Measurements from ENCODE around the gene CARS2. TPM values are rescaled to one million over a fixed set of nuclear protein-coding genes. Genes with fewer than 3 reads are reported as not detected.
"Not testable (repeated sequence)": the region's sequence is repeated elsewhere in the genome, so short reads cannot be mapped to it uniquely, and the experiment has no call there.

CARS2 gene
- total RNA-seq, 1 donor from 2014 or later: 101 TPM

DNA sequence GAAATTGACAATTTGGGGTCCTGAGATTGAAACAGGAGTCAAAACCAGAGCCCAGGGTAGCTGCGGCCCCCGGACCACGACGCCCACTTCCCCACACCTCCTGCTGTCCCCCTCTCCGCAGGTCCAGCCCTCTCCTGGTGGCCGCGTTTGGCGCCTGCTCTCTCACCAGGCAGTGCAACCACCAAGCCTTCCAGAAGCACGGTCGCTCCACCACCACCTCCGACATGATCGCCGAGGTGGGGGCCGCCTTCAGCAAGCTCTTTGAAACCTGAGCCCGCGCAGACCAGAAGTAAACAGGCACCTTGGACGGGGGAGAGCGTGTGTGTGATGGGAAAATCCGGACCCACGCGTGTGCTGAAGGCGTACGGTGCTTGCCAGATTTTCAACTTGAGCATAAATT is 67.7 kb downstream of the CARS2 start:
- H3K27ac Mint-ChIP-seq: no peak overlapping the region
- peaks cover 42% of the 10 kb centered on the region for H3K36me3 Mint-ChIP-seq (ENCODE audit: low read depth)
- H3K27me3 Mint-ChIP-seq: no peaks in the 10 kb centered on the region
- H3K4me3 Mint-ChIP-seq: no peak overlapping the region
- no peak for DNase-seq
- H3K9me3 Mint-ChIP-seq: no peaks in the 10 kb centered on the region
- no peaks in the 10 kb centered on the region for H3K4me1 Mint-ChIP-seq
- intact Hi-C loops (cut with micrococcal nuclease): no loop called here

DNA sequence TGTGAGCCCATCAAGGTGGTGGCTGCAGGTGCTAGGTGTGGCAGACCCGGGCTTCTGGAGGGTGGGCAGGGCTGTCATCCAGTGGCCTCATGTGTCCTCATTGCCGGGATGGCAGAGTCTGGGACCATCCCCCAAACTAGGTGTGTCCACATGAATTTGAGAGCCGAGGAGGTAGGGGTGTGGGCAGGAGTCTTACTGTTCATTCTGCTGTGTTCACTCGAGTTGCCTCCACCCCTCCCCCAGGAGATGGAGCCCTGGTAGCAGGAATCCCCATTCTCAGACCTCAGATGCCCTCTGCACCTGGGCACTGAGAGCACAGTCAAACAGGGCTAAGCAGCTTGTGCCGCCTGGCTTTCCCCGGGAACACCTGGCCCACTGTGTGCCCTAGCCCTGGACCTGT is 68.2 kb downstream of the CARS2 start:
- H3K27me3 Mint-ChIP-seq: no peaks in the 10 kb centered on the region
- no peak overlapping the region for H3K27ac Mint-ChIP-seq
- H3K36me3 Mint-ChIP-seq (ENCODE audit: low read depth): peaks cover 37% of the 10 kb centered on the region
- DNase-seq: no peak
- H3K4me1 Mint-ChIP-seq: no peaks in the 10 kb centered on the region
- H3K9me3 Mint-ChIP-seq: no peaks in the 10 kb centered on the region
- no peak overlapping the region for H3K4me3 Mint-ChIP-seq
- intact Hi-C loops (cut with micrococcal nuclease): no loop called here

DNA sequence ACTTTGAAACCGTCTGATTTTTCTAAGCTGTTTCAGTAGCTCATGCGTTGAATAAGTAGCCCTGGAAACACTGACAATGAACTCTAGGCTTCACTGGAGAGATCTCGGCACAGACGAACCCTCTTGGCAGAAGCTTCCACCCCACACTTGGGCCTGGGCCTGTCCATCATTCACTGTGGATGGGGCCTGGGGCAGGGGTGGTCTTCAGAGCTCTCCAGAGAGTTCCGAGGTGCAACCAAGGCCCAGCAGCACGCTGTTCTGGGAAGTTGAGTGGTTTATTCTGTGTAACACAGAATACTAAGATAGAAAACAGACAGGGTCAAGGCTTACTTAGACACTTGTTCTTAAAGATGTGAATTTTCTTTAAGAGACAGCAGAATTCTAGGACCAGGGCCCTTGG is 68.6 kb downstream of the CARS2 start:
- intact Hi-C loops (cut with micrococcal nuclease): no loop called here
- Mint-ChIP-seq H3K27me3 (no peaks in the 10 kb centered on the region), H3K4me3 (no peak overlapping the region), H3K36me3 (ENCODE audit: low read depth) (peaks cover 38% of the 10 kb centered on the region), H3K27ac (no peak overlapping the region), H3K4me1 (no peaks in the 10 kb centered on the region), H3K9me3 (no peaks in the 10 kb centered on the region)
- no peak for DNase-seq

DNA sequence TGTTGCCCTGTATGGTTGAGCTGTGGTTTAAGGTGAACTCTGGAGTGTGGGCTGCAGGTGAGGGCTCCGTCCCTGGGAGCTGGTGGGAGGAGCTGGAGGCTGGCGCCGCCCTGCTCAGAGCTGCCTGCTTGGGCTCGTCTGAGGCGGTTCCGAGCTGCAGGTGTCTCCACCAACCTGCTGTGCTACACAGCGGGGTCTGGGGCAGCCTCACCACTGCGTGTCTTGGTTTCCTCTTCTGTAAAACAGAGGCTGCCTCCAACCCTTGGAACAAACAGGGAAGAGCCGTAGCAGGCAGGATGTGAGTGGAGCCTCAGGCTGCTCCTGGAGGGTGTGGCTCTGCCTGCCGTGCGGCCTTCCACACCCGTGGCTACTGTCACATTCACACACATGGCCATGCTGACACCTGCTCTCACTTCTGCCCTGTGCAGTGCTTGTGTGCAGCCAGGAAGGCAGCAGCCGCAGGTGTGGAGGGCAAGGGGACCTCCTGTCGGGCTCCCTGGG is 69.2 kb downstream of the CARS2 start:
- H3K27me3 Mint-ChIP-seq: no peaks in the 10 kb centered on the region
- H3K4me1 Mint-ChIP-seq: no peaks in the 10 kb centered on the region
- DNase-seq: no peak
- peaks cover 41% of the 10 kb centered on the region for H3K36me3 Mint-ChIP-seq (ENCODE audit: low read depth)
- H3K9me3 Mint-ChIP-seq: no peaks in the 10 kb centered on the region
- intact Hi-C loops (cut with micrococcal nuclease): no loop called here
- no peak overlapping the region for H3K27ac Mint-ChIP-seq
- no peak overlapping the region for H3K4me3 Mint-ChIP-seq

DNA sequence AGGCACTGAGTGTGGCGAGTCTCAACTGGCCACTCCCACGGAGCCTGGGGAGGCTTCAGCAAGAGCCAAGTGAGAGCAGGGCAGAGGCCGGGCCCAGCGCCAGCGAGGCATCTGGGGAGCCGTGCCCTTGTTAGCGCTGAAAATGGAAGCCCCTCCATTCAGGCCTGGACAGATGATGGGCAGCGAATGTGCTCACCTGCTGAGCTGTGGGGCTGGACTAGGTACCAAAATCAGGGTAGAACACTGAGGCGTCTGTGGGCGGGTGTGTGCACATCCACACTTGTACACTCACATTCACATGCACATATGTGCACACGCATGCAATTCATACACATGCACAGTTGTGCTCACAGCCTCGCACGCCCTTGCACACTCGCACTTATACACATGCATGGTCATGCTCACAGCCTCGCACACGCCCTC is 69.9 kb downstream of the CARS2 start:
- Mint-ChIP-seq H3K27ac (no peak overlapping the region), H3K9me3 (no peaks in the 10 kb centered on the region), H3K36me3 (ENCODE audit: low read depth) (peaks cover 41% of the 10 kb centered on the region), H3K27me3 (no peaks in the 10 kb centered on the region), H3K4me3 (no peak overlapping the region), H3K4me1 (no peaks in the 10 kb centered on the region)
- DNase-seq: no peak
- intact Hi-C loops (cut with micrococcal nuclease): no loop called here

DNA sequence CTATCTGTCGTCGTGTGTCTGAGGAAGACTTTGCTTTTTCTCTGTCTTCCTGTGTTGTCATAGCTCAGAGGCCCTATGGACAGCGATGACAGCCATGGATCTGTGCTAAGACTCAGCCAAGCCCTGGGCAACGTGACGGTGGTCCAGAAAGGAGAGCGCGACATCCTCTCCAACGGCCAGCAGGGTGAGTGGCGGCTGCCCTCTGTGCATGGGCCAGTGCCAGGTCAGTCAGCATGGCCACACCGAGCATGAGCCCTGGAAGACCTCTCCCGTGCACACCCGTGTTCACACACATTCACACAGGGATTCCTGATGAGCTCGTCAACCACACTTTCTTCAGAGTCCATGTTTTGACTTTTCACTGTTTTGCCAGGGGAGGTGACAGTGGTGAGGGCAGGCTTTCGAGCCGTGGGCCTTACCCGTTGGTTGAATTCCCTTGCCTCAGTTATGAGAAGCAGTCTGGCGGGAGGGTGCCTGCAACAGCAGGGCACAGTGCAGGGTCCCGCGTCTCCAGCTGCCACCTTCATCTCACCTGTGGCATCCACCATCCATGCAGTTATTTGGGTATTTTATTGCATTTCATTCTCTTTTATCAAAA is 70.4 kb downstream of the CARS2 start:
- Mint-ChIP-seq H3K36me3 (ENCODE audit: low read depth) (peaks cover 42% of the 10 kb centered on the region), H3K9me3 (no peaks in the 10 kb centered on the region), H3K27me3 (no peaks in the 10 kb centered on the region), H3K4me3 (no peak overlapping the region), H3K4me1 (peaks cover 4% of the 10 kb centered on the region), H3K27ac (no peak overlapping the region)
- intact Hi-C loops (cut with micrococcal nuclease): no loop called here
- no peak for DNase-seq

DNA sequence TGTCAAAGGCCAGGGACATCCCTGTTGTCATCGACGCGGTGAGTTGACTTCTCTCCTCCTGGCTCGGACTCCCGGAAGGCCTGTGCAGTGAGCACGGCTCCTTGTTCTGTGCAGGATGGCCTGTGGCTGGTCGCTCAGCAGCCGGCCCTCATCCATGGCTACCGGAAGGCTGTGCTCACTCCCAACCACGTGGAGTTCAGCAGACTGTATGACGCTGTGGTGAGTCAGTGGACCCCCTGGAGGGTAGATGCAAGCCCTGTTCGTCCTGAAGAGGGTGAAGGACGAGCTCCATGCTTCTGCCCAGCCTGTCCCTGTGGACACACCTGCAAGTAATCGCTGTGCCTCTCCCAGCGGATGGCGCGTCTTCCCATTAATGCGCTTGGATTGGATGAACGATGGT is 71.4 kb downstream of the CARS2 start:
- DNase-seq: no peak
- H3K27ac Mint-ChIP-seq: no peak overlapping the region
- no peaks in the 10 kb centered on the region for H3K9me3 Mint-ChIP-seq
- H3K27me3 Mint-ChIP-seq: no peaks in the 10 kb centered on the region
- H3K36me3 Mint-ChIP-seq (ENCODE audit: low read depth): peaks cover 43% of the 10 kb centered on the region
- peaks cover 13% of the 10 kb centered on the region for H3K4me1 Mint-ChIP-seq
- H3K4me3 Mint-ChIP-seq: no peak overlapping the region
- intact Hi-C loops (cut with micrococcal nuclease): no loop called here

DNA sequence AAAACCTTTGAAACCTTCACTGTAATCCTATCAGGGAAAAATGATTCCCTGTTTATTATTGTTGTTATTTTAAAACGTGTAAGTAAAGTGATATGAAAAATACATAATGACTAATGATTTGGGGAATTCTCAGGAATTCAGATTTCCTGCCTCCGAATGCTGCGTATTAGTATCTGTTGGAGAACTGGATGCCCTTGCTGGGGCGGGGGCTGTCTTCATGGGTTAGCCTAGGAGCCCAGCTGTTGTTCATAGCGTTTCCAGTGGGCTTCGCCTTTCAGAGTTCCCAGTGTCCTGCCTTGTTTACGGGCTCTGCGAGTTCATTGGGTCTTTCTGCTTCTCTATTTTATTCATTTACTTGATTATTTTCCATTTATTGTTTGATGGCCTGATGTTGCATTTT is 72.1 kb downstream of the CARS2 start:
- no peak for DNase-seq
- Mint-ChIP-seq H3K4me1 (peaks cover 21% of the 10 kb centered on the region), H3K36me3 (ENCODE audit: low read depth) (peaks cover 39% of the 10 kb centered on the region), H3K9me3 (no peaks in the 10 kb centered on the region), H3K27ac (no peak overlapping the region), H3K27me3 (no peaks in the 10 kb centered on the region), H3K4me3 (no peak overlapping the region)
- intact Hi-C loops (cut with micrococcal nuclease): no loop called here

DNA sequence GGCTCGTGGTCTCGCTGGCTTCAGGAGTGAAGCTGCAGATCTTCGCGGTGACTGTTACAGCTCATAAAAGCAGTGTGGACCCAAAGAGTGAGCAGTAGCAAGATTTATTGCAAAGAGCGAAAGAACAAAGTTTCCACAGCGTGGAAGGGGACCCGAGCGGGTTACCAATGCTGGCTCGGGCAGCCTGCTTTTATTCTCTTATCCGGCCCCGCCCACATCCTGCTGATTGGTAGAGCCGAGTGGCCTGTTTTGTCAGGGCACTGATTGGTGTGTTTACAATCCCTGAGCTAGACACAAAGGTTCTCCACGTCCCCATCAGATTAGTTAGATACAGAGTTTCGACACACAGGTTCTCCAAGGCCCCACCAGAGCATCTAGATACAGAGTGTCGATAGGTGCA is 73.7 kb downstream of the CARS2 start:
- H3K4me1 Mint-ChIP-seq: peaks cover 24% of the 10 kb centered on the region
- intact Hi-C loops (cut with micrococcal nuclease); DNase-seq; H3K9me3 Mint-ChIP-seq; H3K27me3 Mint-ChIP-seq; H3K4me3 Mint-ChIP-seq: not testable (repeated sequence)
- H3K27ac Mint-ChIP-seq: peak overlapping the region; percentile 22
- H3K36me3 Mint-ChIP-seq (ENCODE audit: low read depth): peaks cover 42% of the 10 kb centered on the region

DNA sequence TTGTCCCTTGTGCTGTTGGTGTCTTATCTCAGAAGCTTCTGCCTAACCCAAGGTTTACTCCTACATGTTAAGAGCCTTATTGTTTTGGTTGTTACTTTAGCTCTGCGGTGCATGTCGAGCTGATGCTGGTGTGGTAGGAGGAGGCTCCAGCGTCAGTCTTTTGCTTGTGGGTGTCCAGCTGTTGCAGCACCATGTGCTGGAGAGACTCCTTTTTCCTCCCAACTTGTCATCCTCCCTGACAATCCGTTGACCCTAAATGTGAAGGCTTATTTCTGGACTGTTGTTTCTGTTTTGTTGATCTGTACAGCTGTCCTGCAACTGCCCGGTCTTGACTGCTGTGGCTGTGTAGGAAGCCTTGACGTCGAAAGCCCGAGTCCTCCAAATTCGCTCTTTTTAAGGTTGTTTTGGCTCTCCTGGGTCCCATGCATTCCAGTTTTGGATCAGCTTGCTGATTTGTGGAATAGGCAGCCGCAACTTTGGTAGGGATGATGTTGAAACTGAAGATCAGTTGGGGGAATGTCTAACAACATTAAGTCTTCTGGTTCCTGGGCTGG is 75.3 kb downstream of the CARS2 start:
- intact Hi-C loops (cut with micrococcal nuclease): no loop called here
- no peak for DNase-seq
- Mint-ChIP-seq H3K4me3 (no peak overlapping the region), H3K27ac (no peak overlapping the region), H3K9me3 (no peaks in the 10 kb centered on the region), H3K36me3 (ENCODE audit: low read depth) (peaks cover 42% of the 10 kb centered on the region), H3K4me1 (peaks cover 28% of the 10 kb centered on the region), H3K27me3 (no peaks in the 10 kb centered on the region)

DNA sequence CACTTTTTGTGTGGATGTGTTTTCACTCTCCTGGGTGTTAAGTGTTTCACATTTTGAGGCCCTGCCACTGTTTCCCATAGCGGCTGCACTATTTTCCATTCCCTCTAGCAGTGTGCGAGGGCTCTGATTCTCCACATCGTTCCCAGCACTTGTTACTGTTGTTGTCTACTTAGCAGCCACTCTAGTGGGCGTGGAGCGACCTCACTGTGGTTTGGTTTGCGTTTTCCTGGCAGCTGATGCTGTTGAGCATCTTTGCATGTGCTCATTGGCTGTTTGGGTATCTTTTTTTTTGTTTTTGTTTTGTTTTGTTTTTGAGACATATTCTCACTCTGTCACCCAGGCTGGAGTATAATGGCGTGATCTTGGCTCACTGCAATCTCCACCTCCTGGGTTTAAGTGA is 76.2 kb downstream of the CARS2 start:
- intact Hi-C loops (cut with micrococcal nuclease): no loop called here
- H3K27ac Mint-ChIP-seq: peak overlapping the region; percentile 84
- no peaks in the 10 kb centered on the region for H3K27me3 Mint-ChIP-seq
- peaks cover 29% of the 10 kb centered on the region for H3K4me1 Mint-ChIP-seq
- DNase-seq: peak; percentile 88
- H3K36me3 Mint-ChIP-seq (ENCODE audit: low read depth): peaks cover 36% of the 10 kb centered on the region
- peak overlapping the region; percentile 22 for H3K4me3 Mint-ChIP-seq
- no peaks in the 10 kb centered on the region for H3K9me3 Mint-ChIP-seq

DNA sequence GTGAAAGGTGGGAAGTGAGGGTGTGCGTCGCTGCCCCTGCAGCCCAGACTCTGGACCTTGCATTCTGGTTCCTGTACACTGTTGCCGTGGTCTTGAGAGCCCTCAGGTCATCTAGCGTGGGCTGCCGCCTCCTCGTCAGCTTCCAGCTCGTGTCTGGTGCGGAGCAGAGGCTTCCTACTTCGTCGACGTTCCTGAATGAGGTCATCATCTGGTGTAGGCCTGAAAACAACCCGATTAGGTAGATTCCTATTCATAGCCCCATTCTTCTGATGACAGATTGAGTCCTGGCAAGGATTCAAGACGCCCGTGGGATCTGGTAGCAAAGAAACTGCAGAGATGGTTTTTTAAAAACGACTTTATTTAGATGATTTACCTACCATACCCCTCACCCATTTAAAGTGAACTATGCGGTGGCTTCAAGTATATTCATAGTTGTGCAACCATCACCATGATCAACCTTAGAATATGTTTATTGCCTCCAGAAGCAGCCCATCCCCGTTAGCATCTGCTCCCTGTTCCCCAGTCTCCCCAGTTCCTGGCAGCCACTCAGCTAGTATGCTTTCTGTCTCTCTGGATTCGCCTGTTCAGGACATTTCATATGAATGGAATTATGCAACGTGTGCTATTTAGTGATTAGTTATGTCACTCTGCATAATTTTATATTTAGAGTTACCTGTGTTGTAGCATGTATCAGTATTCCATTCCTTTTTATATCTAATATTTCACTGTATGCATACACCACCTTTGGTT is 76.8 kb downstream of the CARS2 start:
- intact Hi-C loops (cut with micrococcal nuclease): no loop called here
- no peak overlapping the region for H3K27ac Mint-ChIP-seq

DNA sequence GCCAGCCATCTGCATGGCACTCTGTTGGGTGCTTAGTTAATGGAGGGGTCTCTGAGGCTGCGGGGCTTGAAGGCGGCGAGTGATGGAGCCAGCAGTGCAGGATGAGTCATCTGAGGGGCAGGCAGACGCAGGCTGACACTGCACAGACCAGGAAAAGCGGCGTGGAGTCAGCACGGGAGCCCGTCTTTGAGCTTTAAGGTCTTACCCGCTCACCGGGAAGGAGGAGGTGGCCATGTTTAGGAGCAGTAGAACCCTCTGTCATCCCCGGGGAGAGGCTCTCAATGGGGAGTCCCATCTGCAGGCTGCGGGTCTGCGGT is 77.5 kb downstream of the CARS2 start:
- Mint-ChIP-seq H3K27ac (no peak overlapping the region), H3K36me3 (ENCODE audit: low read depth) (peaks cover 33% of the 10 kb centered on the region), H3K4me1 (peaks cover 29% of the 10 kb centered on the region), H3K27me3 (no peaks in the 10 kb centered on the region), H3K9me3 (no peaks in the 10 kb centered on the region), H3K4me3 (no peak overlapping the region)
- intact Hi-C loops (cut with micrococcal nuclease): no loop called here
- DNase-seq: no peak

More for the DNA sequence above, 76.8 kb downstream of the CARS2 start:
- Mint-ChIP-seq H3K9me3 (no peaks in the 10 kb centered on the region), H3K27me3 (no peaks in the 10 kb centered on the region), H3K36me3 (ENCODE audit: low read depth) (peaks cover 33% of the 10 kb centered on the region), H3K4me3 (no peak overlapping the region), H3K4me1 (peaks cover 29% of the 10 kb centered on the region)
- DNase-seq: no peak

DNA sequence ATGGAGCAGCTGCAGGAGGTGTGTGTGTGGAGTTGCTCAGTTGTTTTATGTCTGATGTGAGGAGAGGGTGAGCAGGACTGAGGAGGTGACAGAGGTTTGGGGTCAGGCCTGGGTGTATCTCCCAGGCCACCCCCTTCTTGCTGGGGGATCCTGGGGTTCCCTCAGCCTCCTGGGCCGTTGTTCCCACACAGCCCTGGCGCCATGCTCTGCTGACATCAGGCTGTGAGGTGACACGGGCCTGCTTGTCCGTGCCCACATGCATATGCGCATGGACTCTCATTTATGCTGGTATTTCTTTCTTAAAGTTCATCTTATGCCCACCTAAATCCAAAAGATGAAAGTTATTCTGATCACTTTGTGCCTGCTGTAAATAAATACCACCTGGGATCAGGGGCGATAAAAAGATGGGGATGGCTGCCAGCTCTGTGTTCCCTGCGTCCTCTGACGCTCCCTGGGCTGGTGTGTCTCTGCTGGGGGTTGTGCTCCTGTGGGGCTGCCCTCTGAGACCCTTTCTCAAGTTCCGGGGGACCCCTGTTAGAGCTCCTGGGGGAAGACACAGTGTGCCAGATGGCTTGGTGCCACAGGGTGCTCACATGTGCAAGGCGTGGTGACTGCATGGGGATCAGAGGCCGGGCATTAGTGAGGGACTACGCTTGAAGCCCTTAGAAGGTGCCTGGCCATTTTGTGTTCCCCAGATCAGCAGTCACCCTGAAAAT is 78.0 kb downstream of the CARS2 start:
- Mint-ChIP-seq H3K36me3 (ENCODE audit: low read depth) (peaks cover 36% of the 10 kb centered on the region), H3K4me1 (peaks cover 31% of the 10 kb centered on the region), H3K4me3 (no peak overlapping the region), H3K27ac (peak overlapping the region; percentile 24), H3K9me3 (no peaks in the 10 kb centered on the region), H3K27me3 (no peaks in the 10 kb centered on the region)
- no peak for DNase-seq
- intact Hi-C loops (cut with micrococcal nuclease): no loop called here

All from activated CD4-positive, alpha-beta T cell treated with anti-CD3 and anti-CD28 coated beads, Interleukin-2, amount 10 ng/mL, durations not matched to agents 24 days and 14 days (primary cell).